ENCODE data around the gene RAPGEF3. TPM values are rescaled to one million over a fixed set of nuclear protein-coding genes. Genes with fewer than 3 reads are reported as not detected.

Gene RAPGEF3
- total and polyA plus RNA-seq, 2 of the 13 experiments (the other 11 are each of a cell fraction or from before 2014, with no cell fraction given) = 0.07 TPM

GRCh38 chr12:47763481-47764346 lies 5.0 kb upstream of the RAPGEF3 start:
- ChIA-PET POLR2A (no interaction called here), CTCF (ENCODE audit: low intra/inter-chr PET ratio, low total read pairs) (no interaction called here)
- Histone ChIP-seq H3K4me2 (ENCODE audit: low read depth, low read length) (no peak overlapping the region), H3K27me3 (ENCODE audit: control insufficient read depth in 1 of 2, insufficient read depth in 2 of 2, low read length in 2 of 2) (peaks cover 4 to 35% of the 10 kb centered on the region in 2 experiments; a peak in 3 of 5 replicates), H4K20me1 (ENCODE audit: insufficient read depth, low read length) (no peaks in the 10 kb centered on the region), H3K9me3 (ENCODE audit: low read length) (no peaks in the 10 kb centered on the region), H3K4me1 (ENCODE audit: insufficient read depth, low read length) (peaks cover 25% of the 10 kb centered on the region), H3K79me2 (ENCODE audit: insufficient read depth, low read length) (no peaks in the 10 kb centered on the region), H3K9ac (ENCODE audit: insufficient read depth, low read depth, low read length) (no peak overlapping the region), H3K36me3 (replicated peaks in 1 of 2; ENCODE audit: control insufficient read depth in 1 of 2, insufficient read depth in 2 of 2, low read length in 2 of 2) (no peaks in the 10 kb centered on the region), H3K27ac (ENCODE audit: extremely low read length, insufficient read depth, low read length) (no peak overlapping the region), H3K4me3 (replicated peaks in 1 of 3; ENCODE audit: insufficient read depth in 1 of 3, low read depth in 2 of 3, low read length in 3 of 3) (no peak overlapping the region), H2AFZ (ENCODE audit: low read length) (no peak overlapping the region)
- no peak for ATAC-seq
- DNase-seq (ENCODE audit: low spot score) = no peak
- TF ChIP-seq ZFP1 (CRISPR knock-in tag; IDR thresholded peaks at IDR 0.05) (no peak), MTERF4 (CRISPR knock-in tag; IDR thresholded peaks at IDR 0.05) (no peak)
- in situ Hi-C loops (cut with HindIII; ENCODE audit: extremely low pct_ligation_motif_present, low pct_unique_long_range_greater_than_20kb) (no loop called here), intact Hi-C loops (cut with micrococcal nuclease; ENCODE audit: unreplicated experiment) (loop anchor here (5.0 kb wide), 1 partner anchor 1661 kb away; no protein-coding TSS in a partner anchor)
- 36% methylated on average over 8 of the region's 8 CpGs for WGBS (ENCODE audit: low lambda C conversion rate)
- no peak for FAIRE-seq
- BruUV-seq (replicated peaks) = no TSS peak

GRCh38 chr12:47762850-47763465 lies 4.3 kb upstream of the RAPGEF3 start:
- POLR2A ChIA-PET = no interaction called here
- Histone ChIP-seq H3K4me1 (ENCODE audit: insufficient read depth, low read length) (peaks cover 25% of the 10 kb centered on the region), H3K9me3 (ENCODE audit: low read length) (no peaks in the 10 kb centered on the region), H4K20me1 (ENCODE audit: insufficient read depth, low read length) (no peaks in the 10 kb centered on the region), H3K36me3 (replicated peaks in 1 of 2; ENCODE audit: control insufficient read depth in 1 of 2, insufficient read depth in 2 of 2, low read length in 2 of 2) (no peaks in the 10 kb centered on the region), H3K4me3 (replicated peaks in 1 of 3; ENCODE audit: insufficient read depth in 1 of 3, low read depth in 2 of 3, low read length in 3 of 3) (no peak overlapping the region), H3K27ac (ENCODE audit: extremely low read length, insufficient read depth, low read length) (no peak overlapping the region), H2AFZ (ENCODE audit: low read length) (no peak overlapping the region), H3K9ac (ENCODE audit: insufficient read depth, low read depth, low read length) (no peak overlapping the region), H3K4me2 (ENCODE audit: low read depth, low read length) (no peak overlapping the region), H3K27me3 (ENCODE audit: control insufficient read depth in 1 of 2, insufficient read depth in 2 of 2, low read length in 2 of 2) (peaks cover 4 to 42% of the 10 kb centered on the region in 2 experiments; a peak in 4 of 5 replicates), H3K79me2 (ENCODE audit: insufficient read depth, low read length) (no peaks in the 10 kb centered on the region)
- intact Hi-C loops (cut with micrococcal nuclease; ENCODE audit: unreplicated experiment) = loop anchor here (5.0 kb wide), 1 partner anchor 1661 kb away; no protein-coding TSS in a partner anchor
- no peak for ATAC-seq
- BruUV-seq (replicated peaks) = no TSS peak
- in situ Hi-C loops (cut with HindIII; ENCODE audit: extremely low pct_ligation_motif_present, low pct_unique_long_range_greater_than_20kb) = no loop called here
- FAIRE-seq = no peak
- DNase-seq (ENCODE audit: low spot score) = no peak
- WGBS (ENCODE audit: low lambda C conversion rate) = 27% methylated on average over 3 of the region's 3 CpGs
- no peak for TF ChIP-seq ZNF567 (CRISPR knock-in tag; IDR thresholded peaks at IDR 0.05; ENCODE audit: borderline replicate concordance)
- no peak for TF ChIP-seq HHEX (CRISPR knock-in tag; IDR thresholded peaks at IDR 0.05)
- TF ChIP-seq, protein P1, sequence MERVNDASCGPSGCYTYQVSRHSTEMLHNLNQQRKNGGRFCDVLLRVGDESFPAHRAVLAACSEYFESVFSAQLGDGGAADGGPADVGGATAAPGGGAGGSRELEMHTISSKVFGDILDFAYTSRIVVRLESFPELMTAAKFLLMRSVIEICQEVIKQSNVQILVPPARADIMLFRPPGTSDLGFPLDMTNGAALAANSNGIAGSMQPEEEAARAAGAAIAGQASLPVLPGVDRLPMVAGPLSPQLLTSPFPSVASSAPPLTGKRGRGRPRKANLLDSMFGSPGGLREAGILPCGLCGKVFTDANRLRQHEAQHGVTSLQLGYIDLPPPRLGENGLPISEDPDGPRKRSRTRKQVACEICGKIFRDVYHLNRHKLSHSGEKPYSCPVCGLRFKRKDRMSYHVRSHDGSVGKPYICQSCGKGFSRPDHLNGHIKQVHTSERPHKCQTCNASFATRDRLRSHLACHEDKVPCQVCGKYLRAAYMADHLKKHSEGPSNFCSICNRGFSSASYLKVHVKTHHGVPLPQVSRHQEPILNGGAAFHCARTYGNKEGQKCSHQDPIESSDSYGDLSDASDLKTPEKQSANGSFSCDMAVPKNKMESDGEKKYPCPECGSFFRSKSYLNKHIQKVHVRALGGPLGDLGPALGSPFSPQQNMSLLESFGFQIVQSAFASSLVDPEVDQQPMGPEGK (CRISPR knock-in tag; IDR thresholded peaks at IDR 0.05) = no peak
- TF ChIP-seq SATB2 (CRISPR knock-in tag; IDR thresholded peaks at IDR 0.05) = no peak
- TF ChIP-seq MEIS1 (CRISPR knock-in tag; IDR thresholded peaks at IDR 0.05; ENCODE audit: borderline replicate concordance) = no peak
- TF ChIP-seq, protein P2, sequence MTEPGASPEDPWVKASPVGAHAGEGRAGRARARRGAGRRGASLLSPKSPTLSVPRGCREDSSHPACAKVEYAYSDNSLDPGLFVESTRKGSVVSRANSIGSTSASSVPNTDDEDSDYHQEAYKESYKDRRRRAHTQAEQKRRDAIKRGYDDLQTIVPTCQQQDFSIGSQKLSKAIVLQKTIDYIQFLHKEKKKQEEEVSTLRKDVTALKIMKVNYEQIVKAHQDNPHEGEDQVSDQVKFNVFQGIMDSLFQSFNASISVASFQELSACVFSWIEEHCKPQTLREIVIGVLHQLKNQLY (CRISPR knock-in tag; IDR thresholded peaks at IDR 0.05) = no peak
- TF ChIP-seq, protein P3, sequence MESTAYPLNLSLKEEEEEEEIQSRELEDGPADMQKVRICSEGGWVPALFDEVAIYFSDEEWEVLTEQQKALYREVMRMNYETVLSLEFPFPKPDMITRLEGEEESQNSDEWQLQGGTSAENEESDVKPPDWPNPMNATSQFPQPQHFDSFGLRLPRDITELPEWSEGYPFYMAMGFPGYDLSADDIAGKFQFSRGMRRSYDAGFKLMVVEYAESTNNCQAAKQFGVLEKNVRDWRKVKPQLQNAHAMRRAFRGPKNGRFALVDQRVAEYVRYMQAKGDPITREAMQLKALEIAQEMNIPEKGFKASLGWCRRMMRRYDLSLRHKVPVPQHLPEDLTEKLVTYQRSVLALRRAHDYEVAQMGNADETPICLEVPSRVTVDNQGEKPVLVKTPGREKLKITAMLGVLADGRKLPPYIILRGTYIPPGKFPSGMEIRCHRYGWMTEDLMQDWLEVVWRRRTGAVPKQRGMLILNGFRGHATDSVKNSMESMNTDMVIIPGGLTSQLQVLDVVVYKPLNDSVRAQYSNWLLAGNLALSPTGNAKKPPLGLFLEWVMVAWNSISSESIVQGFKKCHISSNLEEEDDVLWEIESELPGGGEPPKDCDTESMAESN (CRISPR knock-in tag; conservative IDR thresholded peaks at IDR 0.05) = no peak
- CTCF ChIA-PET (ENCODE audit: low intra/inter-chr PET ratio, low total read pairs) = no interaction called here
